ENCODE data around the gene ISG15.

GRCh38 chr1:991895-992294, 21.4 kb upstream of the ISG15 start:
- TF ChIP-seq CTCF (IDR thresholded peaks at IDR 0.05) (no peak), NFIC (IDR thresholded peaks at IDR 0.05; ENCODE audit: borderline replicate concordance) (no peak), TCF12 (IDR thresholded peaks at IDR 0.05) (no peak), ELF1 (IDR thresholded peaks at IDR 0.05) (no peak), REST (IDR thresholded peaks at IDR 0.05; ENCODE audit: low read depth, low read length) (no peak), JUND (IDR thresholded peaks at IDR 0.05) (no peak), SMC3 (IDR thresholded peaks at IDR 0.05; ENCODE audit: low read depth, low read length) (no peak), RCOR1 (IDR thresholded peaks at IDR 0.05; ENCODE audit: low read length) (no peak), FOXM1 (IDR thresholded peaks at IDR 0.05; ENCODE audit: low read depth) (no peak), TEAD4 (IDR thresholded peaks at IDR 0.05; ENCODE audit: borderline replicate concordance, insufficient read depth) (no peak), RAD21 (IDR thresholded peaks at IDR 0.05; ENCODE audit: low read length) (no peak)
- TF ChIP-seq, protein P1, sequence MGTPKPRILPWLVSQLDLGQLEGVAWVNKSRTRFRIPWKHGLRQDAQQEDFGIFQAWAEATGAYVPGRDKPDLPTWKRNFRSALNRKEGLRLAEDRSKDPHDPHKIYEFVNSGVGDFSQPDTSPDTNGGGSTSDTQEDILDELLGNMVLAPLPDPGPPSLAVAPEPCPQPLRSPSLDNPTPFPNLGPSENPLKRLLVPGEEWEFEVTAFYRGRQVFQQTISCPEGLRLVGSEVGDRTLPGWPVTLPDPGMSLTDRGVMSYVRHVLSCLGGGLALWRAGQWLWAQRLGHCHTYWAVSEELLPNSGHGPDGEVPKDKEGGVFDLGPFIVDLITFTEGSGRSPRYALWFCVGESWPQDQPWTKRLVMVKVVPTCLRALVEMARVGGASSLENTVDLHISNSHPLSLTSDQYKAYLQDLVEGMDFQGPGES (IDR thresholded peaks at IDR 0.05; ENCODE audit: low read depth, low read length): no peak
